ENCODE data around the gene CCDC146.

- TF ChIP-seq CTCF (IDR thresholded peaks at IDR 0.05 in 2 of 3, conservative IDR thresholded peaks at IDR 0.05 in 1 of 3; ENCODE audit: control insufficient read depth in 2 of 3, extremely low read depth in 1 of 3, insufficient read depth in 1 of 3, low read depth in 3 of 3, low read length in 3 of 3) (no peak), PKNOX1 (IDR thresholded peaks at IDR 0.05) (no peak), ZNF274 (IDR thresholded peaks at IDR 0.05; ENCODE audit: insufficient read depth, insufficient read length) (no peak), TAF1 (IDR thresholded peaks at IDR 0.05; ENCODE audit: borderline replicate concordance, low read depth, low read length) (no peak), EGR1 (IDR thresholded peaks at IDR 0.05; ENCODE audit: borderline replicate concordance in 1 of 2, low read depth in 2 of 2, low read length in 2 of 2) (no peak), POLR2A (IDR thresholded peaks at IDR 0.05; ENCODE audit: low read depth, low read length) (no peak), MAX (IDR thresholded peaks at IDR 0.05; ENCODE audit: low read depth, low read length) (no peak), RBBP5 (conservative IDR thresholded peaks at IDR 0.05) (no peak), ETV6 (conservative IDR thresholded peaks at IDR 0.05 in 1 of 2, IDR thresholded peaks at IDR 0.05 in 1 of 2; ENCODE audit: borderline replicate concordance in 1 of 2, low read depth in 1 of 2) (no peak), E2F4 (IDR thresholded peaks at IDR 0.05; ENCODE audit: low read depth, low read length) (no peak)
These were observed 160.5 kb downstream of the CCDC146 start for GRCh38 chr7:77282897-77283296.

All from GM12878 (cell line).